Muscle of arm (tissue), 12 donors: Measurements from ENCODE around the gene ESYT2. TPM values are rescaled to one million over a fixed set of nuclear protein-coding genes. Genes with fewer than 3 reads are reported as not detected.

Experiments
- DNase-seq: peaks from one replicate; pipeline ENCODE4 v3.0.0-alpha.2; 2013
- polyA plus RNA-seq, 12 donors: library from polyadenylated mRNA; unstranded; fragments of 120-200 nt; gene quantifications; one replicate each; pipeline ENCODE4 v1.2.1, GENCODE V29; 2013; ENCODE audit not compliant: insufficient read length in 12 of 12

Gene ESYT2
- polyA plus RNA-seq, 12 donors: 31.1 to 45.5 (median 35.3) TPM; not detected in 1

DNA sequence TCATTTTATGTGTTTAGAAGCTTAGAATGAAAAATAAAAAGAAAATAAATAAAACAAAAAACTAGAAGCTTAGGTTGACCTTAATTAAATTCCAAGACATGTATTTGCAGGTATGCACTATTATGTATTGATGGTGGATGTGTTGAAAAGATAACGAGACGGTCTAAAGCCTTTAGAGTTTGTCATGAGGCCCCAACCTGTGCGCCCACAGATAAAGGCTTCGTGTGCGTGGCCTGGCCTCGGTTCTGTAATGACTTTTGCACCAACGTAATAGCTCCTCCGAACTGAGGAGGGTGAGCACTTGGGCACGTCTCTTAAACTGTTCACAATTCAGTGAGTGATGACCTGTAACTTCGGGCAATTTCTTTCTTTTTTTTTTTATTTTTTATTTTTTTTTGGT, 81.0 kb downstream of the ESYT2 start:
- no peak for DNase-seq

DNA sequence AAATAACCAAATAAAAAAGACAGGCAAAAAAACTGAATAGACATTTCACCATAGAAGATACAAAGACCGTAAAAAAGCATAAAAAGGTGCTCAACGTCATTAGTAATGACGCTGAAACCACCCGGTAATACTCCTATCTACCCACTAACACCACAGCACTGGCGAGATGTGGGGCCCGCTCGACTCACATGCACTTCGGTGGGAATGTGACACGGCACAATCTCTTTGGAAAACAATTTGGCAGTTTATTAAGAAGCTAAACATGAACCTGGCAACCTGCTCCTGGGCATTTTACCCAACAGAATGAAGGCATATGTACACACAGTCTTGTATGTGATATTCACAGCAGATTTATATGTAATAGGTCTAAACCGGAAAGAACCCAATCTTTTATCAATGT, 81.9 kb downstream of the ESYT2 start:
- no peak for DNase-seq

DNA sequence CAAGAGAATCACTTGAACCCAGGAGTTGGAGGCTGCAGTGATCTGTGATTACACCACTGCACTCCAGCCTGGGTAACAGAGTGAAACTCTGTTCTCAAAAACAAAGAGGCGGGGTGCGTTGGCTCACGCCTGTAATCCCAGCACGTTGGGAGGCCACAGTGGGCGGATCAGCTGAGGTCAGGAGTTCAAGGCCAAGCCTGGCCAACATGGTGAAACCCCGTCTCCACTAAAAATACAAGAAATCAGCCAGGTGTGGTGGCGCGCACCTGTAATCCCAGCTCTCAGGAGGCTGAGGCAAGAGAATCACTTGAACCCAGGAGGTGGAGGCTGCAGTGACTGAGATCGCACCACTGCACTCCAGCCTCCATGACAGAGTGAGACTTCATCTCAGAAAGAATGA, 82.4 kb downstream of the ESYT2 start:
- DNase-seq: no peak

DNA sequence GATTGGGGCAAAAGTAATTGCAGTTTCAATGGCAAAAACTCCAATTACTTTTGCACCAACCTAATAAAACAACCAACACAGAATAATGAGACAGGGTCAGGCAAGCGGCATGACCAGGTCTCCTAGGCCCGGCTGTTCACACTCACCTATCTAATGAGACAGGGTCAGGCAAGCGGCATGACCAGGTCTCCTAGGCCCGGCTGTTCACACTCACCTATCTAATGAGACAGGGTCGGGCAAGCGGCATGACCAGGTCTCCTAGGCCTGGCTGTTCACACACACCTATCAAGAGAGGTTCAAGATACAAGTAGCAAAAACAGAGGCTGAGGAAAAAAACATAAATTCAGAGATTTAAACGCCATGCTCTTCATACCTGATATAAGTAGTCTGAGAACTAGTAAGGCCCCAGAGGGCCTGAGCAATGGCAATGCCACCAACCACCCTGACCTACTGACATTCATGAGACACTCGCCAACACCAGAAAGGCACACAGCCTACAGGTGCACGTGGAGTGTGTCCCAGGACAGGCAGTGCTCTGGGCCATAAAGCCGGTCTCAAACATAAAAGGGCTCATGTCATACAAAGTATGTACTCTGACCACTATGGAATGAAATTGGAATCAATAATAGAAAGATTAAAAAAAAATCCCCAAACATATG, 84.1 kb downstream of the ESYT2 start:
- DNase-seq: no peak

DNA sequence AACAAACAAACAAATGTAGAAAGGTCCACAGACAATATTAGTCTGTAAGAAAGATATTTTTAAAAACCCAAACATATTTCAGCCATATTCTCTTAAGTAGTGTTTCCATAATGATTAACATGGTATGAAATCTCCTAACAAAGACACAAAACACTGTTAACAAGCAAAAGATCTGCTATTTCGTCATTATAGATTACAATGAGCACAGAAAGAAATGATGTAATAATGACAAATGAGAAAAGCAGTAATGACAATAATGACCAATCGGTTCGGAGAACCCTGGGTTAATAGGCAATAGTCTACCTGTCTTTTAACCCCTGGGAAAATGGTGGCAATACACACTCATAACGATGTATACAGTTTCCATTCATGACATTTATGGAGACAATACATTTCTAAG, 85.2 kb downstream of the ESYT2 start:
- DNase-seq: no peak

DNA sequence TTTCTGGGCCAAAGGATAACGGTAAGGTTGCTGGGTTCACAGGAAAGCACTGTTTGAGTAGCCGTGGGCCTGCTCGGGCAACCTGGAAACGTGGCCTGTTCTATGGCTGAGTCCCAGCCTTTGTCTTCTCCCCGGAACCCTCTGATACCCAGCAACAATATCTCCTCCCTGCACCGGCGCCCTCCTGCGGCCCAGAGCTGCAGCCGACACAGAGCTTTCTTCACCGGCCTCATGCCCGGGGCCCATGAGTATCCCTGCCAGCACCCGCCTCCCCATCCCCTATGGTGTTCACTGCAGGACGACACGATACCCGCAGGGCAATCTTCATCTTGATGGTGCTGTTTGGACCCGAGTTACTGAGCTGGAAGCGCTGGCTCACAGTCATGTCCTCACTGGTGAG, 86.1 kb downstream of the ESYT2 start:
- DNase-seq: no peak

DNA sequence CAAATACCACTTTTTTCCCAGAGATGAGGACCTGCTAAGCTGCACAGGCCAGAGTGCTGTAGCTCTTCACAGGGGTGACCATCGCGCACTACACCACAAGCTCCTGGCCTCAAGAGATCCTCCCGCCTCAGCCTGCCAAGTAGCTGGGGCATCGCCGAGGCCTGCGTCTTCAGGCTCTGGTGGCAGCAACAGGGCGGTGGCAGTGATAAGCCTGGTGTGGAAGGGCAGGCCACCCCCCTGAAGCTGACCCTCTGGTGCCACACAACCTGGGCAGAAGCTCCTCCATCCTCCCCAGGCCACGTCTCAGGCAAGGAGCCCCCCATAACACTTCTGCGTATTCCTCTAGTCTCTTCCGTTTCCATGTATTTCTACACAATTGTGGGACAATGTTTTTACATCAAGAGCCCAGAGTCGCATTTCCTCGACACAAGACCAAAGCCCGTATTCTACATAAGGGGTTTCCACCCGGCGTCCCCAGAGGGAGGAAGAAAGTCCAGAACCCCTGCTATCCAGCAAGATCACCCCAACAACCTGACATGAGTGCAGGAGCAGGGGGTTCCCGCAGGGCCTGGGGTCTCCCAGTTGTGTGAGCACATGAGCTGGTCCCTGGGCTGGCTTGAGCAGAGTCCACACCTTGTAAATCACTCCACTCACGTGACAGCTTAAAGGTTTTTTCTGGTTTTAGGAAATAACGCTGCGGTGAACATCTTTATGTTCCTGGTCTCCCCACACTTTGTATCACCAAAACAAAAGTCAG, 87.1 kb downstream of the ESYT2 start:
- no peak for DNase-seq

DNA sequence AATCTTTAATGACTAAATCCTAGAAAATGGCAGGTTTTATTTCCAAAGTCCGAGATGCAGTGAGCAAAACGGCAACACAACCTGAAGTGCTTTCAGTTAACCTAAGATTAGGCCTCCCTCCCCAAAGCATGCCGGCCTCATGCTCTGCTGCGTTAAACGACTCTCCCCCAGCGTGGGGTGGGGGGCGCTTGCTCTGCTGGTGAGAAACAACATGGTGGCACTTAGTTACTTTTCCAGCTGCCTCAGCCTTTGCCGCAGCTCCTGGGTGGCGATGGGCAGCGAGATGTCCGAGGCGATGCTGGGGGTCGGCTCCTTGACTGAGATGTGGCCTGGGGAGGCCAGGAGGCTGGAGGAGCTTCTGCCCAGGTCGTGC, 88.0 kb downstream of the ESYT2 start:
- no peak for DNase-seq

DNA sequence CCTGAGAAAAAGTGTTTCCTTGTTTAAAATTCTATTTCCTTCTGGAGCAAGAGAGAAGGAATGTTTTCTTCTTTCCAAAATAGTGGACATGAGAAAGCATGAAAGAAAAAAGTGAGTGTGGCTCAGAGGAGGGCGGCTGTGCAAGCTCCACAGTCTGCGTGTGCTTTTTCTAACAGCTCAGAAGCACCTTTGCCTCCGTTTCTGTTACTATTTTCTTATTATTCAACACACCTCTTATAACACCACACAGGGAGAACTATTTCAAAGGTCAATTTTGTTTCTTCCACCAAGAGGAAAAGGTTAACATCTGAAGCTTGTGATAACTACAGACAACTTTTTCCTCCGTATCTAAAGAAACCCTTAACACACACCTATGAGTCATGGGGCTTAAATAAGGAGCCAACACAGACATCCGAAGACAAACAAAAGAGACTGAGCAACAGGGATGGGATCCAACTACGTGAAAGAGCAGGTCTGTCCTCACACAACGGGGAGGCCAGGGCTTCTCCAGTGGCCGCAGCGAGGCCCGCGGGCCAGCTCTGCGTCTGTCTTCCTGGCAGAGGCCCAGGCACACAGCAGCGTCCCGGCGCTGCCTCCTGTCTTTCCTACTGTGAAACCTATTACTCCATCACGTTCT, 88.5 kb downstream of the ESYT2 start:
- no peak for DNase-seq

DNA sequence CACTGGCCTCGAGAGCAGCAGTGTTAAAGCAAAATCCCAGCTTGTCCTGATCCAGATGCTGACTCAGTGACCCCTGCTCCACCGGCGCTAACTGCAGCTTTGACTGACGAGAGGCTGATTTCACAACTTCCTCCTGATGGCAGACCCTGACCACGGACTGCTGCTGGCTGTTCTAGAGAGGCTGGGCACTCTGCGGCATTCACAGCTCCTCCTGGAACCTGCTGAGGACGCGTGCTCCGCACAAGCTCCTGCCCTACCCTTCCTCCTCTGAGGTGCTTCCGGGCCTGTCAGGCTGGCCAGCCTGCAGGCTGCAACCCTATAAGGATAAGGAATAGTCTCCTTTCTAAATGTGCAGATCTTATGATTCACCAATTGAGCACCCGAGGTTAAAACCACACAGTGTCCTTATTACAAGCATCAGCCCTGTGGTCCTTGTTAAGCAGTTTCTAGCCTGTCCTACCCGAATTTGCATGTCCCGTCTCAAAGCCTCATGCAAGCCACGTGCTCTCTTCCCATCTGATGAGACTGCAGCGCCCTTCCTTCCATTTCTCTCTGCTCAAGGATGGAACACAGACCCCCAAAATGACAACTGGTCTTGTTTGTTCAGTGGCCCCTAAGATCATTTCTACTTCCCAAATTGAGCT, 89.2 kb downstream of the ESYT2 start:
- no peak for DNase-seq

DNA sequence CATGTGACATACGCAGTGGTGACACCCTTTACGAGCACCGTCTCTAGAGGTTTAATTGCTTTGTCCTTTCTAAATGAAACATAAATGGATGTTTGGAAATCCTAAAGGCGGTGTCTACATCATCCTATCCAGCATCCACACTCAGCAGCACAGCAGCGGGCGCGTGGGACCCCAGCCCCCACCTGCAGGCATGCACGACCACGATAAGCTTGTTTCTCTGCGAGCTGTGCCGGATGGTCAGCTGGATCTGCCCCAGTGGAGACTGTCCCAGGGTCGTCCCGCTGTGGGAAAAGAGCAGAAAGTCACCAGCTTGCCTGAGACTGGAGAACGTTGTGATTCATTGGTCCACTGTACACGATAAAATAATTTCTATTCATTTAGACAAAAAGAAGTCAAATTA, 90.5 kb downstream of the ESYT2 start:
- no peak for DNase-seq

DNA sequence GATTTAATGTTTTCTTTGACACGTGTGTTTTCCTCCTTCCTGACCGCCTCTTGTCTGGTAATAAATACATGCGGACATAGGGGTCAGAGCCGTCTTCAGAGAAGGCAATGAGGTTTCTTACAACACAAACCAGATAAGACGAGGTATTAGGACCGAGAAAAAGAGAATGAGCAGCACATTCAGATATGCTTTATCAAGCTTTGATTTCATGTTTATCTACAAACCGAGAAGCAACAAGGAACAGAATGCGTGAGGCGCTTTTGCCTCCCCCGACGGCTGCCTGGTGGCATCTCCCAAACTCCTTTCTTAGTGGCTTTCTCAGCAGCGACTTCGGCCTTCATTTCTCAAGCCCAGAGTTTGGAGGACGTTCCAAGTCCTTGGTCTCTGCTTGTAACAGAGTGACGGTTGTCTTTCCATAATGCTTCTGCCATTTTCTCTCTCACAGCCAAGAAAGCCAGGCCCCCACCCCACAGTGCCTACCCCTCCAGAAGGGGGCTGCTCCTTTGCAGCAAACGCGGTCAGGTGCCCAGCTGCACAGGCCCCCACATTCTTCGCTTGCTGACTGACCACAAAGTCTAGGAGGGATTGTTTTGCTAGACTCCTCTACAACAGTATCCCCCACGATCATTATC, 92.1 kb downstream of the ESYT2 start:
- DNase-seq: no peak

DNA sequence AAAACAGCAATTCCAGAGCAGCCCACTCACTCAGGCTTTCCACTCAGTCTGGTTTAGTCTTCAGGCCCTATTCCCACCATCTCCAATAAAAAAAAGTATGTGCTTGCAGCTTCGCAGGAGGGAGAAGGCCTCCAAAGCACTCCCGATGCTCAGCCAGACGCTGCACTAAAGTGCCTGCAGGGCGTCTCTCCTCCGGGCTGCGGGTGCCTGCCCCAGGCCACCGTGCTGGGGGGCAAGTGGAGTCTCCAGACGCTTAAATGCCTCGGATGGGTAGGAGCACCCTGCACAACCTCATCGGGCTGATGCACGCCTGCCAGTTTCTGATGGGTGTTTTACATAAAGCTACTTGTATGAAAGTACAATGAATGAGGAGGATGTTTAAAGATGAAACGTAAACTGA, 93.4 kb downstream of the ESYT2 start:
- DNase-seq: no peak

DNA sequence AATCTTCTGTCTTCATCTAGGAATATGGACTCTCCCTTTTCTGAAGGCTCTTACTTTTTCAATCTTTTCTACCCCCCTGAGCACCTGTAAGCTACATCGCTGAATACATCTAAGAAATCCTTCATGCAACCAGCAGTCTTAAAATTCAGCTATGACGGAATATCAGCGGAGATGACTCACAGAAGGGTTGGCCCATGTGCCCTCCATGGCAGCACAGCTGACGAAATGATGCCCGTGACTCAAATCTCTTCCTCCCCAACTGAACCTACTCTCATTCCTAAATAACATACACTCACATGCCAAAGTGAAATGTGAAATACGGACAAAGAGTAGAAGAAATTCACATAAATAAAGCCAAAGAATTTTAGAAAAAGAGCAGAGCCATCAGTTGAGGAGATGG, 94.4 kb downstream of the ESYT2 start:
- DNase-seq: no peak

DNA sequence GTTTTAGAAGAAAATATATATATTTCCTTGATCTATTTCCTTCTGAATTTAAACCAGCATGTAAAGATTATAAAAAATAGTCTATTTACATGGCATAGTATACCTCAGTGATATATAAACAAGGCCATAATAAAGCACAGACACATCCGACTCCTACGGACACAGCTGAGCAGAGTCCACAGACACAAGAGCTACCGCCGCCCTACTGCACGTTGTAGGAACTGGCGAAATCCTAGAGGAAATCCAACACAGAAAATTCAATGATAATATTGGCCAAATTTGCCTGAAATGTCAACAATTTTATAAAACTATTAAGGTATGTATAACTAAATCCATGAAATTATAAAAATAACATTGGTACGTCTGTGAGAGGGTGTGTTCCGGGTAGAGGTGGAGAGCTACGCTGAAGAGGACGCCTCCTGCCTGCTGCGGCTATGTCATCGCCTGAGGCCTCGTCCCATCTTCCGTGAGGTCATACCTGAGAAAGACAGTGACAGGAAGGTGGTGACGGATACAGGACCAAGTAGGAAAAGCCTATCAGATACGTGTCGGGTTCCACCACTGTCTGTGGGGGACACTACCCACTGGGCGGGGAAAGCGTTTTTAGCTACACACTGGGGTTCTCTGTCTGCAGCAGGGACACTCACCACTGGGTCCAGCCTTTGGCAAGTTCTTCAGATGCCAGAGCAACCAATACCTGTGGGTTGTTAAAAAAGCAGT, 95.4 kb downstream of the ESYT2 start:
- DNase-seq: no peak

DNA sequence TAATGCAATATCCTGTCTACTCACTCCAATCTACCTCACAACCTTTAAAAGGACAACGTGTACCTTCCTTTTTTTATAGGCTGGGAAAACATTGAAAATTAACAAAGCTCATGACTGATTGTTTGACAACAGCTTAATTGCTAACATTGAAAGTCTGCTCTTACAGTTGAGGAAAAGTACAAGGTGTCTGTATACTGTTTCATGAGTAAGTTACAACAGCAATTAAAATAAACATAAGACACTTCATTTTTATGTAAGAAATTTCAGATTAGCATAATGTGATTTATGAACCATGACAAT, 96.1 kb downstream of the ESYT2 start:
- DNase-seq: no peak

DNA sequence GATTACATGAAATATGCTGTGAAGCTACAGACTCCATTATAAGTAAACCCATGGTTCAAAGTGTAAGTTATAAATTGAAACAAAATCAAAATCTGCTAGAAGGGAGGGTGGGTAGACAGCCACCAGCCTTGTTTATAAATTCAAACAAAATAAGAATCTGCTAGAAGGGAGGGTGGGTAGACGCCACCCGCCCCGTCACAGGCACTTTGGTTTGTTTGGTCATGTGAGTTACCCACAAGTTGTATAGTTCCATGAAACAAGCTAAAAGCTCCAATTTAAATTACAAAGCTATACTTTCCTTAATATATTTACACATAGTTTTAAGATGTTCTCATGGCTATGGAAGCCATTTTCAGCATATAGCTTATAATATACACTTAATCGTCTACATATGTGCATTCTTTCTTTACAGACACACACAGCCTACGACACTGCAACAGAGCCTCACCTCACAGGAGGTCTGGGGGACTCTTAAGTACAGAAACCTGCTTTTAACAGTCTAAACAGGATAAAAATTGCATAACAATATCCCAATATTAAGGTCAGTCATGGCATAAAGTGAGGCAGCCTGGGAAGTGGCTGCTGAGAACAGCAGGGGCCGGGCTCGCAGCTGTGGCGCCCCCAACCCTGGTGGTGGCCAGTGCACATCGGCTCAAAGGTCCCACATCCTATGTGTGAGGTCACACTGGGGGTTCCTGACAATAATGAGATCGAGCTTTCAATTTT, 96.7 kb downstream of the ESYT2 start:
- DNase-seq: no peak

DNA sequence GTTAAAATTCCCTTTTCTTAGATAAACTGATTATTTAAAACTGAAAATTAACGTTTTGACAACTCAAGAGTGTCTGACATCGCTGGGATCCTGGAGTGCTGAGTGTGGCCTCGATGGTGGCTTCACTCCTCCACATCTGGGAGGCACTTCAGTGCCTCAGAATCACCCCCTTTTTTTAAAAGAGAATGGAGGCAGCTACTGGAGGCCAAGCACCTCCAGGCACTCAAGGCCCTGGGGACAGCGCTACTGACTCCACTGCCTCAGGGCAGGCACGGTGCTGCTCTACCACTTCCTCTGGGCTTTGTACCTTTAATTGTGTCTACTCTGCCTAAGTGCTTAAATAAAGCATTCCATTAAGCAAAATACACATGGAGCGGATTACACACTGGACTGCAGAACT, 97.5 kb downstream of the ESYT2 start:
- no peak for DNase-seq

DNA sequence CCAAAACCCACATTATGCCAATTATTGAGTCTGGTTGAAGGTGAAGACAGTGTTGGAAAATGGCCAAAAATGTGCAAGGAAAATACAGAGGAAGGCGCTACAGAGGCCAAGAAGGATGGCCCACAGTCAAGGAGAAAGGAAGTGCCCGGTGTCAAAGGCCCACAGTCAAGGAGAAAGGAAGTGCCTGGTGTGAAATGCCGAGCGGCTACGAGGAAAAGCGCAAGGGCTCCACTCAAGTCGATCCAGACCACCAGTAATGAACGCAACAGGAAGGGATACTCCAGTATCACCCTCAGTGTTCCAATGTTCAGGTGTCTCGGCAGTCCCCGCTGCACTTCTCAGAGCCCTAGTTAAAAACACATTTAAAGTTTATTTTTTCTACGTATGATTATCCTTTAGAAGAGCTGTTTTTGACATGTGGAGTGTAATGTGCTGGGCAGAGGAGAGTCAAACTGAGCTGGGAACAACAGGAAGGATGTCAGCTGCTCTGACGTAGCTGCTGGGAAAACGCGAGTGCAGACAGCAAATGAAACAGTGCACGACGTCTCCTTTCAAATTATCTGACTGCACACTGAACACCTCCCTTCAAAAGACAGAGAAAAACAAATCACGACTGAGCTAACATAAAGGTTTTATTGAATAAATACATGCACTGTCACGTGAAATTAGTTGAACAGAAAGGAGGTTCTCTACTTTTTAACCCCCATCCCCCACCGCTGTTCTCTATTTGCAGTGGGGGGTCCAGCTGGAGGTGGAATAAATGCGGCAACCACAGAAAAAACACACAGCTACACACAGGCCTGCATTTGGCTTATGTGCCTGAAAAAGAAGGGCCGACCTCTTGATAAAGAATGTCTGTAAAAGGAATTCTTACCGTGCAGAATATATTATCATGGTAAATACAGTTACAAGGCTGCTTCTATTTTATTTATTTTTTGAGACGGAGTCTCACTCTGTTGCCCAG, 98.6 kb downstream of the ESYT2 start:
- no peak for DNase-seq
